OCI-LY1 (cell line): Measurements from ENCODE around the gene MET.

Source experiments
- H2AFZ ChIP-seq: fragments of 200-600 bp; sonication (generic), shearing (Covaris generic); 2 replicates; pipeline ENCODE4 v1.6.0; 2014; ENCODE audit warnings: antibody characterized with exemption, mild to moderate bottlenecking, low read length
- H3F3A ChIP-seq: fragments of 200-600 bp; sonication (generic), shearing (Covaris generic); 2 replicates; pipeline ENCODE4 v1.6.0; 2014; ENCODE audit warnings: mild to moderate bottlenecking, antibody characterized with exemption, low read length, moderate library complexity; ENCODE audit not compliant: insufficient read depth
- H3K27ac ChIP-seq: fragments of 200-600 bp; sonication (generic); 2 replicates; pipeline ENCODE4 v1.5.1; 2014; ENCODE audit warnings: low read length, mixed run types, mild to moderate bottlenecking, low read depth; ENCODE audit not compliant: poor library complexity, severe bottlenecking
- H3K27me3 ChIP-seq: fragments of 200-600 bp; sonication (generic); 2 replicates; pipeline ENCODE4 v1.6.0; 2014; ENCODE audit warnings: antibody characterized with exemption, mild to moderate bottlenecking, low read length, moderate library complexity; ENCODE audit not compliant: insufficient read depth
- H3K36me3 ChIP-seq: fragments of 200-600 bp; sonication (generic); 2 replicates; pipeline ENCODE4 v1.6.1; 2014; ENCODE audit warnings: mild to moderate bottlenecking, antibody characterized with exemption, low read length, moderate library complexity, mixed read lengths; ENCODE audit not compliant: insufficient read depth
- H3K4me1 ChIP-seq: fragments of 200-600 bp; sonication (generic); 2 replicates; pipeline ENCODE4 v1.5.1; 2014; ENCODE audit warnings: mild to moderate bottlenecking, low read length, moderate library complexity; ENCODE audit not compliant: insufficient read depth, severe bottlenecking
- H3K4me2 ChIP-seq: fragments of 200-600 bp; sonication (generic), shearing (Covaris generic); 2 replicates; pipeline ENCODE4 v1.6.1; 2014; ENCODE audit warnings: low read length
- H3K4me3 ChIP-seq: fragments of 200-600 bp; sonication (generic); 2 replicates; pipeline ENCODE4 v1.5.1; 2014; ENCODE audit warnings: low read length, low read depth, mild to moderate bottlenecking, mixed read lengths; ENCODE audit not compliant: poor library complexity, severe bottlenecking
- H3K79me2 ChIP-seq: fragments of 200-600 bp; shearing (Covaris generic); 2 replicates; pipeline ENCODE4 v1.6.1; 2016; ENCODE audit warnings: mixed run types, low read length, mixed read lengths; ENCODE audit not compliant: insufficient read depth
- H3K9ac ChIP-seq: fragments of 200-600 bp; sonication (generic), shearing (Covaris generic); 2 replicates; pipeline ENCODE4 v1.6.1; 2014; ENCODE audit warnings: mild to moderate bottlenecking, low read length, mixed read lengths
- H3K9me2 ChIP-seq: fragments of 200-600 bp; sonication (generic), shearing (Covaris generic); 2 replicates; pipeline ENCODE4 v1.6.1; 2014; ENCODE audit warnings: low read depth, mild to moderate bottlenecking, low read length, mixed read lengths
- H3K9me3 ChIP-seq: fragments of 200-600 bp; shearing (Covaris generic); 2 replicates; pipeline ENCODE4 v1.6.1; 2014; ENCODE audit warnings: low read length, mixed read lengths
- H4K20me1 ChIP-seq: fragments of 200-600 bp; sonication (generic), shearing (Covaris generic); 2 replicates; pipeline ENCODE4 v1.6.0; 2016; ENCODE audit warnings: mild to moderate bottlenecking, low read length; ENCODE audit not compliant: insufficient read depth
- CTCF ChIP-seq: fragments of 200-600 bp; sonication (generic), shearing (Covaris generic); IDR thresholded peaks from 2 replicates; pipeline ENCODE4 v1.5.1; 2017; ENCODE audit warnings: mild to moderate bottlenecking, antibody characterized with exemption, low read length, moderate library complexity, mixed read lengths
- EZH2 ChIP-seq: fragments of 200-600 bp; sonication (generic), shearing (Covaris generic); IDR thresholded peaks from 2 replicates; pipeline ENCODE4 v1.8.0; 2017; ENCODE audit warnings: borderline replicate concordance, mixed run types, mild to moderate bottlenecking, antibody characterized with exemption, low read length, moderate library complexity, mixed read lengths

MET gene

GRCh38 chr7:116736927-116737715 is 65.1 kb downstream of the MET start:
- Histone ChIP-seq H3K4me1 (no peaks in the 10 kb centered on the region), H3K79me2 (no peaks in the 10 kb centered on the region)

GRCh38 chr7:116738378-116738777 is 66.4 kb downstream of the MET start:
- no peaks in the 10 kb centered on the region for H3K9me3 ChIP-seq
- no peak overlapping the region for H3K4me2 ChIP-seq
- H3K36me3 ChIP-seq, result no peaks in the 10 kb centered on the region

More at GRCh38 chr7:116736927-116737715, 65.1 kb downstream of the MET start:
- Histone ChIP-seq H3K27ac (no peak overlapping the region), H3K4me3 (no peak overlapping the region), H3K9ac (no peak overlapping the region), H3K9me2 (no peaks in the 10 kb centered on the region), H2AFZ (no peak overlapping the region), H3F3A (no peaks in the 10 kb centered on the region), H4K20me1 (no peaks in the 10 kb centered on the region), H3K9me3 (no peaks in the 10 kb centered on the region), H3K27me3 (no peaks in the 10 kb centered on the region), H3K4me2 (no peak overlapping the region), H3K36me3 (no peaks in the 10 kb centered on the region)
- TF ChIP-seq CTCF (no peak), EZH2 (no peak)

GRCh38 chr7:116739307-116739706 is 67.3 kb downstream of the MET start:
- no peak overlapping the region for H3K27ac ChIP-seq
- no peaks in the 10 kb centered on the region for H3K9me2 ChIP-seq
- H3K4me1 ChIP-seq, result no peaks in the 10 kb centered on the region
- no peaks in the 10 kb centered on the region for H3K79me2 ChIP-seq
- no peaks in the 10 kb centered on the region for H4K20me1 ChIP-seq
- no peak overlapping the region for H3K4me3 ChIP-seq
- H3K36me3 ChIP-seq, result no peaks in the 10 kb centered on the region
- TF ChIP-seq CTCF (no peak), EZH2 (no peak)
- H3K27me3 ChIP-seq, result no peaks in the 10 kb centered on the region
- no peak overlapping the region for H3K9ac ChIP-seq
- no peak overlapping the region for H2AFZ ChIP-seq
- no peaks in the 10 kb centered on the region for H3F3A ChIP-seq
- H3K9me3 ChIP-seq, result no peaks in the 10 kb centered on the region
- no peak overlapping the region for H3K4me2 ChIP-seq

More at GRCh38 chr7:116738378-116738777, 66.4 kb downstream of the MET start:
- H3F3A ChIP-seq, result no peaks in the 10 kb centered on the region
- no peaks in the 10 kb centered on the region for H4K20me1 ChIP-seq
- no peaks in the 10 kb centered on the region for H3K9me2 ChIP-seq
- no peak overlapping the region for H3K27ac ChIP-seq
- H3K4me1 ChIP-seq, result no peaks in the 10 kb centered on the region
- no peak for TF ChIP-seq EZH2
- H3K4me3 ChIP-seq, result no peak overlapping the region
- no peaks in the 10 kb centered on the region for H3K79me2 ChIP-seq
- no peak overlapping the region for H2AFZ ChIP-seq
- H3K27me3 ChIP-seq, result no peaks in the 10 kb centered on the region
- H3K9ac ChIP-seq, result no peak overlapping the region

GRCh38 chr7:116740231-116740630 is 68.2 kb downstream of the MET start:
- no peak overlapping the region for H2AFZ ChIP-seq
- H3F3A ChIP-seq, result no peaks in the 10 kb centered on the region
- no peaks in the 10 kb centered on the region for H3K9me3 ChIP-seq
- no peaks in the 10 kb centered on the region for H3K9me2 ChIP-seq
- no peak overlapping the region for H3K4me3 ChIP-seq
- no peak overlapping the region for H3K4me2 ChIP-seq
- no peaks in the 10 kb centered on the region for H3K27me3 ChIP-seq
- TF ChIP-seq EZH2 (no peak), CTCF (no peak)
- H3K9ac ChIP-seq, result no peak overlapping the region
- H3K36me3 ChIP-seq, result no peaks in the 10 kb centered on the region
- no peaks in the 10 kb centered on the region for H3K4me1 ChIP-seq
- no peaks in the 10 kb centered on the region for H3K79me2 ChIP-seq
- no peak overlapping the region for H3K27ac ChIP-seq
- H4K20me1 ChIP-seq, result no peaks in the 10 kb centered on the region
